Astrocyte of the cerebellum (primary cell): Measurements from ENCODE around the gene PIK3R6.
A peak's percentile ranks its signal among the peaks of the same experiment; 100 is the strongest.

Experiments
- DNase-seq: peaks from one replicate; pipeline ENCODE4 v3.0.0-alpha.2; 2011; ENCODE audit warnings: low read depth
- H3K4me3 ChIP-seq: 2 replicates; pipeline ENCODE4 v1.5.1; 2011; ENCODE audit warnings: mild to moderate bottlenecking, low read depth, low read length, moderate library complexity
- in situ Hi-C: cut with HindIII; loops from 2 replicates; pipeline ENCODE4 v1.10.0; 2017; ENCODE audit warnings: low sequenced_read_pairs
- TF ChIP-seq, protein P1 (sequence below): IDR thresholded peaks from 2 replicates; pipeline ENCODE4 v1.5.1; 2012; ENCODE audit warnings: low read length, low read depth, moderate library complexity, mild to moderate bottlenecking; ENCODE audit errors: missing control alignments

The PIK3R6 gene

DNA sequence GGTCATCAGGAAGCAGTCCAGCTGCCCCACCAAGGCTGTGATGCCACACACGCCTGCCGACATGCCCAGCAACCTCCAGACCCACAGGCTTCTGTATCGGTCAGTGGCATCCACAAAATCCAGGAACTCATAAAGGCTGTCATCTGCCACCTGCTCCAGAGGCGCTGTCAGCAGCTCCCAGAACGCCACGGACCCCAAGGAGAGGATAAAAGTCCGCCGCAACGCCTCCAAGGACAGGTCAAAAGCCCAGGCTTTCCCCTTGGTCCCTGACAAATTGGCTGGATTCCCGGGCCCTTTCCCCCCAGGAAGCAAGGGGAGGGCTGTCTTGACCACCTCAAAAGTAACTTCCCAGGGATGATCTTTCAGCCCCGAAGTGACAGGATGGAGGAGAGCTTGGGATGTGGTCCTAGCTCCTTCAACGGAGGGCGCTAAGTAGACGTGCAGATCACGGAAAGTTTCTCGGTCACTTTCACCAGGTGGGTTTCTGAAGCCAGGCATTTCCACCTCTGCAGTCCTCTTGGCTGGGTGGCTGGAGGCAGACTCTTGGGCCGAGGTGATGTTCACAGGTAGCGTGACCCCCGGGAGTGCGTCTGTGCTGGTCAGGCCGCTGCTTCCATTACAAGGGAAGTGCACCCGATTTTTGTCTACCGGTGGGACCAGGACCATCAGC lies 69.2 kb downstream of the PIK3R6 start:
- DNase-seq: no peak
- TF ChIP-seq, protein P1, sequence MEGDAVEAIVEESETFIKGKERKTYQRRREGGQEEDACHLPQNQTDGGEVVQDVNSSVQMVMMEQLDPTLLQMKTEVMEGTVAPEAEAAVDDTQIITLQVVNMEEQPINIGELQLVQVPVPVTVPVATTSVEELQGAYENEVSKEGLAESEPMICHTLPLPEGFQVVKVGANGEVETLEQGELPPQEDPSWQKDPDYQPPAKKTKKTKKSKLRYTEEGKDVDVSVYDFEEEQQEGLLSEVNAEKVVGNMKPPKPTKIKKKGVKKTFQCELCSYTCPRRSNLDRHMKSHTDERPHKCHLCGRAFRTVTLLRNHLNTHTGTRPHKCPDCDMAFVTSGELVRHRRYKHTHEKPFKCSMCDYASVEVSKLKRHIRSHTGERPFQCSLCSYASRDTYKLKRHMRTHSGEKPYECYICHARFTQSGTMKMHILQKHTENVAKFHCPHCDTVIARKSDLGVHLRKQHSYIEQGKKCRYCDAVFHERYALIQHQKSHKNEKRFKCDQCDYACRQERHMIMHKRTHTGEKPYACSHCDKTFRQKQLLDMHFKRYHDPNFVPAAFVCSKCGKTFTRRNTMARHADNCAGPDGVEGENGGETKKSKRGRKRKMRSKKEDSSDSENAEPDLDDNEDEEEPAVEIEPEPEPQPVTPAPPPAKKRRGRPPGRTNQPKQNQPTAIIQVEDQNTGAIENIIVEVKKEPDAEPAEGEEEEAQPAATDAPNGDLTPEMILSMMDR: no peak
- in situ Hi-C loops: no loop called here
- no peak overlapping the region for H3K4me3 ChIP-seq

DNA sequence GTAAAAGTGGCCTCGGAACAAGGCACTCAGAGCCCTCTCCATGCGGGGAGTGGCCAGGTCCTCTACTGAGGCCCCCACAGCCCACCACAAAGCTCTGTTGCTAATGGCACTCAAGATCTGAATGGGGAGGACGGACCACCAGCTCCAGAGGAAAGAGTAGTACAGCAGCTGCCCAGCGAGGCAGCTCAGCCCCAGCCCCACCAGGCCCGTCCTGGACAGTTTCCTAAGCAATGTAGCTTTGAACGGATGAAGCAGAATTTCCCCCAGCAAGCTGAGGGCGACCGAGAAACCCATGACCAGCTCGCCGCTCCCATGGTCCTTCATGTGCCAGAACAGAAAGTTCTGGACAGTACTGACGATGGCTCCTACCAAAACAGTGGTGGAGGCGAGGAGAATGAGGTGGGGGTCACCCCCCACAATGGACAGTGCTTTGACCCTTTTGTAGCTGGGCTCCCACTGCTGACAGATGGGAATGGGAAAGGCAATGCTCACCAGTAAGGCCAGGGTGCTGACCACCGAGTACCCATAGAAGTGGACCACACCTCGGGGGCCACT lies 69.8 kb downstream of the PIK3R6 start:
- DNase-seq: no peak
- in situ Hi-C loops: no loop called here
- TF ChIP-seq, protein P1: no peak
- no peak overlapping the region for H3K4me3 ChIP-seq

DNA sequence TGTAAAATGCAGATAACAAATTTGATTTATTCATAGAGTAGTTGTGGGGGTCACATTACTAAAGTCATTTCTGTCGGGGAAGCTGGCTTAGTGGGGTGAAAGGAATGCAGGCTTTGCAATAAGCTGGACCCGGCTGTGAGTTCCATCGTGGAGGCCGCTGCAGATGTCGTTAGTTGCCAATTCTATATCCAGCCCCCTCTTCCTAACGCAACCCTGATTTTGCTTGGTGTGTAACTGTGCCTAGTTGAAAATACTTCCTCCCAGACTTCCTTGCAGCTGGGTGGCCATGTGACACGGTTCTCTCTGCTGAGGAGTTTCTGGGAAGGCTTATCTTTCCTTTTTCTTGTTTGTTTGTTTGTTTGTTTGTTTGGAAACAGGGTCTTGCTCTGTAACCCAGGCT lies 72.8 kb downstream of the PIK3R6 start:
- DNase-seq: no peak
- in situ Hi-C loops: loop anchor here (5.0 kb wide), 1 partner anchor 97 kb away; no protein-coding TSS in a partner anchor
- no peak overlapping the region for H3K4me3 ChIP-seq
- TF ChIP-seq, protein P1: no peak

DNA sequence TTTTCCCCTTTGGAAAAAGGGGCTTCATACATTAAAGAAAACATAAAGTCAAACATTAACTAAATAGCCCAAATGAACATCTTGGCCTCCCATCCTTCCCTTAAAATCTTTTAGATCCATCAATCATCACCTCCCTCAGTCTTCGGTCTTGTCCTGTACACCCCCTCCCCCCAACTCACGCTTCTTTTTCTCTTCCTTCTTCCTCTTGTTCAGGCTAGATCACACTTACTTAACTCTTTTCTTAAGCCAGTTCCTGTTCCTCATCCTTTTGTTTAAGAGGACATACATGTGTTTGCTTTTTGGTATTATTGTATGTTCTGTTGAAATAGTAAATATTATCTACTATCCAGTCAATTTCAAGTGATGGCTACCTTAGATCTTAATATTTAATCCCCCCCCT lies 73.8 kb downstream of the PIK3R6 start:
- TF ChIP-seq, protein P1: no peak
- DNase-seq: no peak
- in situ Hi-C loops: loop anchor here (5.0 kb wide), 1 partner anchor 96 kb away; no protein-coding TSS in a partner anchor
- H3K4me3 ChIP-seq: no peak overlapping the region

DNA sequence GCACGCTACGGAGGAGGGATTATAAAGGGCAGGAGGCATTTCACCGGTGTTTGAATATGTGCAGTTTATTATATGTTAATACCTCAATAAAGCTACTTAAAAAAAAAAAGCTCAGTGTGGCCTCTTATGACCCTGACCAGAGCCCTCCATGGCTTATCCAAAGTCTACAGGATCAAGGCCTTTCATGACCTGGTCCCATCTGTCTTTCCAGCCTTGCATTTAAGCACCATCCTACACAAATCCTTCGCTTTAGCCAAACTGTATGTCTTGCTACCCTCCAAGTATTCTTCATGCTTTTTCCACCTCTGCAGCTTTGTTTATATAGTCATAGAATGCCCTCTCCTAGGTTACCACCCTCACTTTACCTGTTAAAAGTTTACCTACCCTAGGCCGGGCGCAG lies 74.8 kb downstream of the PIK3R6 start:
- TF ChIP-seq, protein P1: no peak
- no peak for DNase-seq
- H3K4me3 ChIP-seq: no peak overlapping the region
- in situ Hi-C loops: loop anchor here (5.0 kb wide), 1 partner anchor 95 kb away; no protein-coding TSS in a partner anchor

DNA sequence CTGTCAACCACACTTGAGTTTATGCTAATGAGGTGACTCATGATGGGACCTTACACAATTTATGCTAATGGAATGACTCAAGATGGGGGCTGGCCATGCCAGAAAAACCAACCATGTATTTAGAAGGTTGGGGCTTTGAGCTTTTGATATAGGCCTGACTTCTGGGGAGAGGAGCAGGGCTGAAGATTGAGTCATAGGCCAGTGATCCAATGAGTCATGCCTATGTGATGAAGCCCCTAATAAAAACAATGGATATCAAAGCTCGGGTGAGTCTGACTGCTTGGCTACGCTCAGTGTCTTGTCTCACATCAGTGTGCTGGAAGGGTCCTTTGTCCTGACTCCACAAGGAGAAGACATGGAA lies 75.6 kb downstream of the PIK3R6 start:
- TF ChIP-seq, protein P1: no peak
- DNase-seq: peak; percentile 13
- in situ Hi-C loops: loop anchor here (5.0 kb wide), 1 partner anchor 95 kb away; no protein-coding TSS in a partner anchor
- no peak overlapping the region for H3K4me3 ChIP-seq
